Measurements from ENCODE around the gene TRIM3. TPM values are rescaled to one million over a fixed set of nuclear protein-coding genes. Genes with fewer than 3 reads are reported as not detected.
A peak's percentile ranks its signal among the peaks of the same experiment; 100 is the strongest.
"Not testable (repeated sequence)": the region's sequence is repeated elsewhere in the genome, so short reads cannot be mapped to it uniquely, and the experiment has no call there.

Gene TRIM3
- total RNA-seq (2014; rRNA removed), result 20.3 and 24.7 TPM in 2 replicates
- Bru-seq, nascent RNA, result percentile 53 among the genes with signal in this experiment
- BruChase-seq, experiment 1, labeled RNA remaining after a 6-hour chase, result percentile 66 among the genes with signal in this experiment
- percentile 66 among the genes with signal in this experiment for BruChase-seq, experiment 2, labeled RNA remaining after a 2-hour chase
- long read RNA-seq, transcript TRIM3-201 (12 exons, 2,879 nt), result major isoform, 30 of 63 reads
- long read RNA-seq, partial matches to known transcripts, result 10 of 63 reads
- long read RNA-seq, other reads (novel, unspliced or antisense), result 21 of 63 reads

GRCh38 chr11:6473451-6474412, at the start of gene TRIM3:
Gene TRIM3 (minus strand): TSS chr11:6473941. CDS start chr11:6465695, 8,246 bp downstream.
- Histone ChIP-seq H3K27me3 (ENCODE audit: low read length) (no peaks in the 10 kb centered on the region), H3K79me2 (ENCODE audit: low read length) (no peaks in the 10 kb centered on the region), H2AFZ (ENCODE audit: low read length) (peak within 1 kb of the TSS; percentile 93), H3K9ac (ENCODE audit: low read length) (peak within 1 kb of the TSS; percentile 76), H3K4me1 (ENCODE audit: insufficient read depth, low read length) (peaks cover 28% of the 10 kb centered on the region), H4K20me1 (ENCODE audit: low read length) (no peaks in the 10 kb centered on the region), H3K9me2 (replicated peaks; ENCODE audit: low read length) (no peaks in the 10 kb centered on the region), H3K4me2 (ENCODE audit: low read length) (peak within 1 kb of the TSS; percentile 99), H3K27ac (ENCODE audit: low read length) (peak within 1 kb of the TSS; percentile 84), H3F3A (ENCODE audit: low read length, unreplicated experiment) (no peaks in the 10 kb centered on the region), H3K4me3 (ENCODE audit: low read length) (peak within 1 kb of the TSS; percentile 95), H3K36me3 (ENCODE audit: low read depth, low read length) (peaks cover 7% of the 10 kb centered on the region; the same call in 1 of the 2 replicates), H3K9me3 (ENCODE audit: low read length) (no peaks in the 10 kb centered on the region)
- CTCF ChIA-PET, result interaction anchor here (1.0 to 1.6 kb wide), 4 partner anchors 30 to 94 kb away, joined by 3 to 5 read pairs (median 4); no protein-coding TSS in a partner anchor
- ATAC-seq, result peak; percentile 73
- POLR2A ChIA-PET (ENCODE audit: unreplicated experiment), result interaction anchor here (0.5 to 0.6 kb wide), 2 partner anchors 270 to 423 kb away, joined by 3 to 6 read pairs; no protein-coding TSS in a partner anchor
- intact Hi-C loops (cut with micrococcal nuclease), result loop anchor here (2.0 kb wide), 1 partner anchor 83 kb away; the partner anchor contains the start of gene SMPD1
- BruUV-seq (replicated peaks), result no TSS peak
- peak; percentile 82 for DNase-seq
- TF ChIP-seq EZH2phosphoT487 (IDR thresholded peaks at IDR 0.05; ENCODE audit: borderline replicate concordance, low read length) (no peak), EZH2 (IDR thresholded peaks at IDR 0.05; ENCODE audit: low read length, unreplicated experiment) (no peak), CTCF (conservative IDR thresholded peaks at IDR 0.05; ENCODE audit: low read depth, low read length) (peak; percentile 49; the same call in 1 of the 2 replicates)

GRCh38 chr11:6523253-6523652, 49.5 kb upstream of the TRIM3 start:
- intact Hi-C loops (cut with micrococcal nuclease), result no loop called here
- peak overlapping the region; percentile 63 for H3K4me2 ChIP-seq (ENCODE audit: low read length)
- TF ChIP-seq CTCF (conservative IDR thresholded peaks at IDR 0.05; ENCODE audit: low read depth, low read length) (no peak), EZH2 (IDR thresholded peaks at IDR 0.05; ENCODE audit: low read length, unreplicated experiment) (no peak), EZH2phosphoT487 (IDR thresholded peaks at IDR 0.05; ENCODE audit: borderline replicate concordance, low read length) (no peak)

GRCh38 chr11:6521946-6522345, 48.2 kb upstream of the TRIM3 start:
- H3K4me1 ChIP-seq (ENCODE audit: insufficient read depth, low read length), result peaks cover 17% of the 10 kb centered on the region
- POLR2A ChIA-PET (ENCODE audit: unreplicated experiment); BruUV-seq (replicated peaks): not testable (repeated sequence)

More at GRCh38 chr11:6523253-6523652, 49.5 kb upstream of the TRIM3 start:
- peaks cover 9% of the 10 kb centered on the region for H3F3A ChIP-seq (ENCODE audit: low read length, unreplicated experiment)
- ChIA-PET POLR2A (ENCODE audit: unreplicated experiment) (no interaction called here), CTCF (interaction anchor here (1.0 kb wide), 1 partner anchor 144 kb away, joined by 6 read pairs; no protein-coding TSS in a partner anchor)
- peak overlapping the region; percentile 26; the same call in 1 of the 2 replicates for H3K9ac ChIP-seq (ENCODE audit: low read length)
- DNase-seq, result peak; percentile 87
- ATAC-seq, result peak; percentile 97
- H3K36me3 ChIP-seq (ENCODE audit: low read depth, low read length), result peaks cover 4% of the 10 kb centered on the region; the same call in 1 of the 2 replicates
- peaks cover 17% of the 10 kb centered on the region for H3K4me1 ChIP-seq (ENCODE audit: insufficient read depth, low read length)
- no peak overlapping the region for H3K4me3 ChIP-seq (ENCODE audit: low read length)
- peak overlapping the region; percentile 80 for H3K27ac ChIP-seq (ENCODE audit: low read length)
- H2AFZ ChIP-seq (ENCODE audit: low read length), result no peak overlapping the region
- no TSS peak for BruUV-seq (replicated peaks)
- no peaks in the 10 kb centered on the region for H3K27me3 ChIP-seq (ENCODE audit: low read length)
- H3K79me2 ChIP-seq (ENCODE audit: low read length), result no peaks in the 10 kb centered on the region
- no peaks in the 10 kb centered on the region for H3K9me3 ChIP-seq (ENCODE audit: low read length)
- no peaks in the 10 kb centered on the region for H4K20me1 ChIP-seq (ENCODE audit: low read length)
- H3K9me2 ChIP-seq (replicated peaks; ENCODE audit: low read length), result no peaks in the 10 kb centered on the region

More at GRCh38 chr11:6521946-6522345, 48.2 kb upstream of the TRIM3 start:
- ATAC-seq; H3F3A ChIP-seq (ENCODE audit: low read length, unreplicated experiment); H3K9ac ChIP-seq (ENCODE audit: low read length); CTCF ChIA-PET; DNase-seq; H3K27me3 ChIP-seq (ENCODE audit: low read length); H3K4me3 ChIP-seq (ENCODE audit: low read length); H4K20me1 ChIP-seq (ENCODE audit: low read length); intact Hi-C loops (cut with micrococcal nuclease); H3K36me3 ChIP-seq (ENCODE audit: low read depth, low read length); H3K79me2 ChIP-seq (ENCODE audit: low read length); H3K27ac ChIP-seq (ENCODE audit: low read length); H2AFZ ChIP-seq (ENCODE audit: low read length); H3K9me2 ChIP-seq (replicated peaks; ENCODE audit: low read length); H3K4me2 ChIP-seq (ENCODE audit: low read length); H3K9me3 ChIP-seq (ENCODE audit: low read length): not testable (repeated sequence)

All from PC-3 (cell line).